NCI-H2029 treated with DMSO at 0.1 percent for 48 hours (cell line): ENCODE measurements around the gene CAPN3.

ENCODE experiments used
- DNase-seq: peaks from one replicate; lab custom pipeline; 2025; lab: John Stamatoyannopoulos, UW

CAPN3 gene

GRCh38 chr15:42356851-42357250 is 2.5 kb upstream of the CAPN3 start:
- DNase-seq = no peak

- DNase-seq = no peak
These were observed 1.2 kb upstream of the CAPN3 start for GRCh38 chr15:42358141-42358540.

- DNase-seq = no peak
These were observed 684 bp downstream of the CAPN3 start for GRCh38 chr15:42359985-42360384.

GRCh38 chr15:42360535-42361112 is 1.3 kb downstream of the CAPN3 start:
- DNase-seq = no peak

DNA sequence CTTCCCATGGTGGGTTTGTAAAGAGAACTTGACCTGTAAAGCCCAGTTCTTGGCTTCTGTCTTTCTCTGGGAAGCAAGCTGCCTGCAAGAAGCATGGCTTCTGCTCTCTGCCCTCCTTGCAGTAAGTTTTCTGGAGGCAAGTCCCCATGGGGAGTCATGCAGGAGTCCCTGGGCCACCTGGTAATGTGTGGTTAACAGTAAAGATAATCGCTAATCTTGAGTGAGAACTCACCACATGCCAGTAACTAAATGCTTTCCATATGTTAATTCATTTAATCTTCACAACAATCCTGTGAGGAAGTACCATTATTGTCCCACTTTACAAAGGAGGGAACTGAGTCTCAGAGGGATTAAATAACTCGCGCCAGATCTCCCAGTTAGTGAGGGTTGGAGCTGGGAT is 4.2 kb downstream of the CAPN3 start:
- no peak for DNase-seq

DNA sequence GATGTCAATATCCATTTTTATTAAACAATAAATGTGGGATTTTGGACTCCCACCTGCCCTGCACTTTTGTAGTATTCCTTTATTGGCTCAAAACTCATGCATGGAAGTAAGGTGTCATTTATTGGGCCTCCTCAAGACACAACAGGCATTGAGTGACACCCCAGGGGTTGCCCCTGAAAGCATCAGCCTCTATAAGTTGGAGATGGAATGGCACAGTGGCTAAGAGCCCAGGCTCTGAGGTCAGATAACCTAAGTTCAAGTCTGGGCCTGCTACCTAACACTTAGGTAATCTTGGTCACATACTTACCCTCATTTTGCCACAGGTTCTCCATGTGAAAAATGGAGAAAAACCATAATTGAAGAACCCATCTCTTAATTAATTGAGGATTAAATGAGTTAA is 4.6 kb downstream of the CAPN3 start:
- DNase-seq = no peak

GRCh38 chr15:42364529-42364928 is 5.2 kb downstream of the CAPN3 start:
- DNase-seq = no peak

- DNase-seq = no peak
These were observed 6.7 kb downstream of the CAPN3 start for GRCh38 chr15:42365921-42366550.

GRCh38 chr15:42367041-42367440 is 7.7 kb downstream of the CAPN3 start:
- DNase-seq = no peak

- no peak for DNase-seq
These were observed 8.8 kb downstream of the CAPN3 start for GRCh38 chr15:42368096-42368495.

GRCh38 chr15:42371096-42371495 is 11.8 kb downstream of the CAPN3 start:
- no peak for DNase-seq

GRCh38 chr15:42373274-42373673 is 14.0 kb downstream of the CAPN3 start:
- DNase-seq = no peak

DNA sequence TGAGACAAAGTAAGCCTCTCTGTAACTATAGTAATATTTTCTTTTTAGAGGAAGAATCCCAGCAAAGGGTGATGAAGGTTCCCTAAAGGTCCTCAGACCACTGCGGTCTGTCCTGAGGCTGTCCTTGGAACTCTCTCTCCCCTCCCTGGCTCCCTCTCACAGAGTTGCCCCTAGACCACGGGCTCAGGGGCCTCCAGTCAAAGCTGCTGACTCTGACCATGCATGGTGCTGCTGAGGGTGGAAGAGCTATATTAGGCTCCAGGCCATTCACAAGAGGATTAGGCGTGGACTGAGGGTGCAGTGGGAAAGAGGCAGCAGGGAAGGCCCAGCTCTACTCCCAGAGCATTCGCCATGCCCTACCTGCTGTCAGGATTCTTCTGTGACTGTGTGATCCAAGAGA is 14.6 kb downstream of the CAPN3 start:
- no peak for DNase-seq

DNA sequence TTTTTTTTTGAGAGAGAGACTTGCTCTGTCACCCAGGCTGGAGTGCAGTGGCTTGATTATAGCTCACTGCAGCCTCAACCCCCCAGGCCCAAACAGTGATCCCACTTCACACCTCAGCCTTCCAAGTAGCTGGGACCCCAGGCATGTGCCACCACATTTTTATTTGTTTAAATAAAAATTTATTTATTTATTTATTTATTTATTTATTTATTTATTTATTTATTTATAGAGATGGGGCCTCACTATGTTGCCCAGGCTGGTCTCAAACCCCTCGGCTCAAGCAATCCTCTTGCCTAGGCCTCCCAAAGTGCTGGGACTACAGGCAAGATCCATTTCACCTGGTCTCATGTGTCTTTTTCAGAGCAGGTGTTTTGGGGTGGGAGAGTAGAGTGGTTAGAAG is 15.5 kb downstream of the CAPN3 start:
- DNase-seq = no peak

- no peak for DNase-seq
These were observed 16.0 kb downstream of the CAPN3 start for GRCh38 chr15:42375252-42375651.

DNA sequence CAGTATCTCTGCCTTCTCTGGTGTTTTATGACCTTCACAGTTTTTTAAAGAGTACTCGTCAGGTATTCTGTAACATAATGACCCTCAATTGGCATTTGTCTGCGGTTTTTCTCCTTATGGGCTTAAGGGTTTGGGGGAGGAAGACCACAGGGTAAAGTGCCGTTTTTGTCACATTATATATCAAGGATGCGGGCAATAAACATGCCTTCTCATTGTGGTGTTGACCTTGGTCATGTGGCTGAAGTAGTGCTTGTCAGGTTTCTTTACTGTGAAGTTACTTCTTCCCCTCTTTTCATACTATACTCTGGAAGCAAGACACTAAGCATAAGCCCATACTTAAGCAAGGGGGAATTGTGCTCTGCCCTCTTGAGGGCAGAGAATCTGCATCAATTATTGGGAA is 16.6 kb downstream of the CAPN3 start:
- no peak for DNase-seq

DNA sequence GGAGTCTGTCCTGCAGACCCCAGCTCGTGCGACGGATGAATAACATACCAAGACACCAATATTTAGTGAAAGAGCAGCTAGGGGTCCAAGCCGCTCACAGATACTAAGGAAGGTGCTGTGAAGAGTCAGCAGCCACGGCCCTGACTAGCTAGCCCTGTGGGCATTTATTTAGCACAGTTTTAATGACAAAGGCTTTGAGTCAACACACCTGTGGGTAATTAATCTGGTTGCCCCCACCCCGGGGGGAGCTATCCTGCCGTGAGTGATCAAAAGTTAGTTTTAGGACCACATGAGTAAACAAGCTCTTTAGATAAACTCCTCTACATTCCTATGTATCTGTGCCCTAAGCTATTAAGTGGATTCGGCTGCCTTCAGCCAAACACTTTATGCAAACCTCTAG is 18.7 kb downstream of the CAPN3 start:
- no peak for DNase-seq

DNA sequence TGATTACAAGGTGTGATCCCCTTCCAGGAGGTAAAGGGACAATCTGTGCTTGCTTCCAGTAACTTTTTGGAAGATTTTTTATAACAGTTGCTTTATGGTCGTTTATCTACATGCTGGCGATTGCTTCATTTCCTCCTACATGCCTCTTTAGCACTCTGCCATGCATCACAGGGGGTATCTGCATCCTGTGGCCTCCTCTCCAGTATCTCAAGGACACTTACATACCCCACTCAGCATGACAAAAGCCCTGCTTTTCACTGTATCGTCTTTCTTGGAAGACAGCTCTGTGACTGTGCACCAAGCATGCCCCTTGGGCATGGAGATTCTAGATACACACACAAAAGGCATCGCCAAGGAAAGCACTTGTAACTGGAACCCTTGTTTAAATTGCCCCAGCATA is 25.3 kb downstream of the CAPN3 start:
- no peak for DNase-seq

DNA sequence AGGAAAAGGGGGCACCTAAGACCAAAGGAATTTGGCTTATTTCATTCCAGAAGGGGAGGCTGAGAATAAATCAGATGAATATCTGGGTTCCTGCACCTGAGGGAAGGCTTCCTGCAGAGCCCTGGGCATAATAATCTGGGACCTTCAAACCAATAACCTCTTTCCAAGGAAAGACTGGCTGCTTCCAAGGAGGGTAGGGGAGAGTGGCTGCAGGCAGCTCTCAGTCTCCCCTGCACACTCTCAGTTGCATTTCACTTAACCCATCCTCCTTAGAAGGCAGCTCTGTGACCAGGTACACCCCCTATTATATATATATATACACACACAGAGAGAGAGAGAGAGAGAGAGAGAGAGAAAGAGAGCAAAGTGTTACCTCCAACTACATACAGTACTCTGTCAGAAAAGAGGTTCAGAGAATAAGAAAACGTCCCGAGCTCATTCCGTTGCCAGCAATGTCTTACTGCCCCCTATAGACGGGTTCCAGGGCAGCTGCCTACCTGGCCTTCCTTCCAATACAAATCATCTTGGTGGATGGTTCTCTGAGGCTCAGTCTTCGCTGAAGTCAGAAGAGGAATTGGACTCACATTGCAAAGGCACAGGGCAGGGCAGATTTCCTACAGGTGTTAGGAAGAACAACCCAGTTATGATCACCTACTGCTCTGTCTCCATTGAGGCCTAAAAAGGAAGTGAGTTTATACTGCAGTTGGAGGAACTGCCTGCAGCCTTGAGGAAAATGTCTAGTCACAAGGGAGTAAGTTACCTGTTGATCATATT is 26.1 kb downstream of the CAPN3 start:
- no peak for DNase-seq

DNA sequence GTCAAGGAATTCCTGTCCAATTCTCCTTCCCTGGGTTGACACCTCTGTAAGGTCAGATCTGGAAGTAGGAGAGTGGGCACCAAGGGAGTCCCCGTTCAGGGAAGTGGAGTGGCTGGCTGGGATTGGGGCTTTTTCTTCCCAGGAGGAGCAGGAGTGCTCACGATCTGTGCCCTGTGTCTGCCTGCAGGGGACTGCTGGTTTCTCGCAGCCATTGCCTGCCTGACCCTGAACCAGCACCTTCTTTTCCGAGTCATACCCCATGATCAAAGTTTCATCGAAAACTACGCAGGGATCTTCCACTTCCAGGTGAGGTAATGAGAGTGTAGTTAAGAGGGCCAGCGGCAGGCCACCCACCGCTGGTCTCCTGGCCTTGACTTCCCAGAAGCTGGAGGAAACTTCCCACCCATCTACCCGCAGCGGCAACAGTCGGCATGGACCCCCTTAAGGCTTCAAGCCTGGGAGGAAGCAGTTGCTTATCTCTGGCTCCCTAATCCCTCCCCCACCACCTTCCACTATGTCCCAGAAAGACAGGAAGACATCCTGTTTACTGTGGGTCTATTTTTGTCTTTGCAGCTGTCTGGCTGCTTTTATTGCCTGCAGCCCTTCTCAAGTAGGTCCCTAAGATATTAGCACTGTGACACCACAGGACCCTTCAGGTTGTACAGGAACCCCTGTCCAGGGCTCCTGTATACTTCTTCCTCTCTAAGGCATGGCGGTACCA is 26.8 kb downstream of the CAPN3 start:
- no peak for DNase-seq

GRCh38 chr15:42387603-42388002 is 28.3 kb downstream of the CAPN3 start:
- DNase-seq = no peak

- DNase-seq = no peak
These were observed 33.2 kb downstream of the CAPN3 start for GRCh38 chr15:42392309-42393024.
